Endothelial cell of umbilical vein (primary cell): ENCODE data around the gene ABCD3. TPM values are rescaled to one million over a fixed set of nuclear protein-coding genes. Genes with fewer than 3 reads are reported as not detected.

Source experiments
- BruUV-seq: library from RNA; stranded (reverse); fragments of 400-500 nt; replicated peaks from 2 replicates; lab custom pipeline; 2021; lab: Mats Ljungman, UMichigan
- CTCF ChIA-PET: fragments of 300-600, 350-600 bp; sonication (Branson Sonifier 250); formaldehyde crosslinking; loops from one replicate; lab custom pipeline; 2021; ENCODE audit warnings: antibody characterized with exemption, inconsistent platforms; lab: Charles Lee
- POLR2A ChIA-PET: fragments of 300-600, 350-600 bp; sonication (Branson Sonifier 250); formaldehyde crosslinking; loops from one replicate; lab custom pipeline; 2021; ENCODE audit warnings: antibody characterized with exemption, inconsistent platforms; lab: Charles Lee
- DNase-seq: peaks from one replicate; pipeline ENCODE4 v3.0.0-alpha.2; 2011; ENCODE audit warnings: low read depth, low spot score
- FAIRE-seq: peaks from 2 replicates; lab custom pipeline; 2011; peaks lifted over from hg19 to GRCh38; lab: Jason Lieb, UNC
- H2AFZ ChIP-seq: 2 replicates; pipeline ENCODE4 v1.6.0; 2012; ENCODE audit warnings: low read depth, low read length, control low read depth, inconsistent platforms
- H3K27ac ChIP-seq: 2 replicates; pipeline ENCODE4 v1.5.1; 2011; ENCODE audit warnings: low read depth, mild to moderate bottlenecking, control low read depth, low read length, moderate library complexity; ENCODE audit not compliant: insufficient read depth
- H3K27me3 ChIP-seq, 2 experiments: 2 replicates each; pipeline versions ENCODE4 v1.6.0 to v1.6.1; 2011; ENCODE audit warnings: low read length in 2 of 2, mixed read lengths in 1 of 2; ENCODE audit not compliant: control insufficient read depth in 2 of 2, insufficient read depth in 2 of 2
- H3K36me3 ChIP-seq, 2 experiments: 2 replicates in 1 of 2; 3 replicates in 1 of 2; pipeline ENCODE4 v1.5.1; 2011; ENCODE audit warnings: low read length in 2 of 2, mild to moderate bottlenecking in 1 of 2, moderate library complexity in 1 of 2; ENCODE audit not compliant: control insufficient read depth in 2 of 2, insufficient read depth in 2 of 2; ENCODE audit errors: extremely low read depth in 1 of 2
- H3K4me1 ChIP-seq: 3 replicates; pipeline ENCODE4 v1.5.1; 2011; ENCODE audit warnings: mild to moderate bottlenecking, low read length; ENCODE audit not compliant: control insufficient read depth, insufficient read depth; ENCODE audit errors: extremely low read depth
- H3K4me2 ChIP-seq: 2 replicates; pipeline ENCODE4 v1.6.1; 2011; ENCODE audit warnings: low read length, control low read depth, mixed read lengths; ENCODE audit not compliant: insufficient read depth
- H3K4me3 ChIP-seq, 3 experiments: fragments of 200-600 bp in 1 of 3; sonication (generic), shearing (Covaris generic) in 1 of 3; replicated peaks in 1 of 3; 2 replicates each; pipeline ENCODE4 v1.5.1; 2011 to 2016; ENCODE audit warnings: control low read depth in 3 of 3, low read length in 3 of 3, mild to moderate bottlenecking in 2 of 3, inconsistent platforms in 1 of 3, low read depth in 1 of 3, moderate library complexity in 1 of 3; ENCODE audit not compliant: insufficient read depth in 1 of 3
- H3K79me2 ChIP-seq: 2 replicates; pipeline ENCODE4 v1.6.0; 2012; ENCODE audit warnings: low read length, inconsistent platforms; ENCODE audit not compliant: control insufficient read depth, insufficient read depth
- H3K9ac ChIP-seq: replicated peaks from 2 replicates; pipeline ENCODE3; 2011; ENCODE audit warnings: low read length, control low read depth; ENCODE audit not compliant: insufficient read depth; ENCODE audit errors: extremely low read depth
- H3K9me1 ChIP-seq: replicated peaks from 3 replicates; pipeline ENCODE4 v1.6.0; 2011; ENCODE audit warnings: mild to moderate bottlenecking, low read length; ENCODE audit not compliant: control insufficient read depth, insufficient read depth; ENCODE audit errors: extremely low read depth
- H3K9me3 ChIP-seq: replicated peaks from 2 replicates; pipeline ENCODE4 v1.5.1; 2012; ENCODE audit warnings: low read length, inconsistent platforms; ENCODE audit not compliant: control insufficient read depth, insufficient read depth
- H4K20me1 ChIP-seq: replicated peaks from 2 replicates; pipeline ENCODE3; 2011; ENCODE audit warnings: mild to moderate bottlenecking, low read length; ENCODE audit not compliant: control insufficient read depth, insufficient read depth; ENCODE audit errors: extremely low read depth
- CTCF ChIP-seq, 2 donors: IDR thresholded peaks; 1 replicate in 1 of 2; 2 replicates in 1 of 2; pipeline ENCODE4 v1.5.1; 2011; ENCODE audit warnings: low read length in 2 of 2, mild to moderate bottlenecking in 2 of 2, moderate library complexity in 2 of 2, control low read depth in 1 of 2, inconsistent platforms in 1 of 2, low read depth in 1 of 2; ENCODE audit not compliant: insufficient read depth in 1 of 2; ENCODE audit errors: extremely low read depth in 1 of 2
- EZH2 ChIP-seq: IDR thresholded peaks from 2 replicates; pipeline ENCODE4 v1.6.1; 2012; ENCODE audit warnings: borderline replicate concordance, low read depth, mild to moderate bottlenecking, moderate library complexity, low read length, inconsistent platforms; ENCODE audit not compliant: severe bottlenecking
- FOS ChIP-seq: IDR thresholded peaks from 2 replicates; pipeline ENCODE4 v1.6.1; 2011; ENCODE audit warnings: mild to moderate bottlenecking, low read length, moderate library complexity, borderline replicate concordance; ENCODE audit not compliant: insufficient read depth
- GATA2 ChIP-seq: IDR thresholded peaks from 2 replicates; pipeline ENCODE4 v1.7.0; 2011; ENCODE audit warnings: low read depth, mild to moderate bottlenecking, moderate library complexity, mixed read lengths, low read length; ENCODE audit not compliant: insufficient read length, insufficient read depth
- JUN ChIP-seq: IDR thresholded peaks from 2 replicates; pipeline ENCODE4 v1.6.1; 2011; ENCODE audit warnings: borderline replicate concordance, low read depth; ENCODE audit not compliant: insufficient read length, insufficient read depth
- MAX ChIP-seq: IDR thresholded peaks from 2 replicates; pipeline ENCODE4 v1.6.1; 2011; ENCODE audit not compliant: insufficient read depth, insufficient read length
- MYC ChIP-seq: IDR thresholded peaks from one replicate; pipeline ENCODE4 v1.6.1; 2011; ENCODE audit warnings: mild to moderate bottlenecking, low read depth, low read length
- POLR2A ChIP-seq: IDR thresholded peaks from 2 replicates; pipeline ENCODE4 v1.6.1; 2012; ENCODE audit warnings: low read depth, mild to moderate bottlenecking, control low read depth, low read length
- POLR2AphosphoS5 ChIP-seq: IDR thresholded peaks from 2 replicates; pipeline ENCODE4 v1.6.1; 2012; ENCODE audit warnings: low read depth, mild to moderate bottlenecking, control low read depth, low read length, moderate library complexity; ENCODE audit not compliant: insufficient read depth
- dilution Hi-C: fragments of 300-500 bp; cut with MboI; formaldehyde crosslinking; loops from one replicate; pipeline ENCODE4 v1.15.0; 2019; ENCODE audit warnings: low sequenced_read_pairs; ENCODE audit not compliant: extremely low pct_ligation_motif_present
- intact Hi-C: fragments of 100-400 bp; cut with micrococcal nuclease; formaldehyde crosslinking; loops from one replicate; pipeline ENCODE4 v1.10.0; 2022
- polyA plus RNA-seq, 4 experiments: library from polyadenylated mRNA; depleted of rRNA in 3 of 4; stranded (reverse) in 3 of 4; unstranded in 1 of 4; fragments of >200 nt; gene quantifications; 2 replicates each; pipeline versions ENCODE4 v1.2.1 to v1.2.3, GENCODE V29; 2011 to 2012; ENCODE audit warnings: missing spikeins in 1 of 4
- total RNA-seq: library from RNA; stranded (reverse); gene quantifications from 2 replicates; pipeline ENCODE4 v1.2.3, GENCODE V29; 2021

The ABCD3 gene
- total and polyA plus RNA-seq, 2 donors (not counting 3 experiments of a cell fraction or from before 2014, with no cell fraction given), result 6.3 to 31.6 TPM

GRCh38 chr1:94526152-94526980, 108.2 kb downstream of the ABCD3 start:
- H3K27ac ChIP-seq, result no peak overlapping the region
- no peaks in the 10 kb centered on the region for H3K36me3 ChIP-seq
- FAIRE-seq, result peak; percentile 60

More at GRCh38 chr1:94526152-94526980, 108.2 kb downstream of the ABCD3 start:
- ChIA-PET CTCF (interaction anchor here (1.0 to 2.5 kb wide), 9 partner anchors 10 to 517 kb away, joined by 3 to 17 read pairs (median 5); no protein-coding TSS in a partner anchor), POLR2A (no interaction called here)
- Histone ChIP-seq H3K4me3 (no peak overlapping the region), H2AFZ (no peak overlapping the region), H3K79me2 (no peaks in the 10 kb centered on the region), H3K9me1 (no peaks in the 10 kb centered on the region), H3K4me1 (no peaks in the 10 kb centered on the region), H3K27me3 (no peaks in the 10 kb centered on the region), H3K4me2 (no peak overlapping the region), H3K9ac (no peak overlapping the region), H4K20me1 (no peaks in the 10 kb centered on the region), H3K9me3 (no peaks in the 10 kb centered on the region)
- intact Hi-C loops (no loop called here), dilution Hi-C loops (loop anchor here (25.0 kb wide), 1 partner anchor 286 kb away; the partner anchor contains the start of gene SLC44A3)
- DNase-seq, result no peak
- TF ChIP-seq CTCF (IDR thresholded peaks at IDR 0.05; ENCODE audit: extremely low read depth in 1 of 2, insufficient read depth in 1 of 2, low read depth in 1 of 2, low read length in 2 of 2) (no peak), GATA2 (no peak), MYC (no peak), EZH2 (no peak), POLR2AphosphoS5 (no peak), POLR2A (no peak), JUN (no peak), FOS (no peak), MAX (no peak)
- no TSS peak for BruUV-seq
